GM12874 (cell line): Measurements from ENCODE around the gene FKTN.

Experiments
- TF ChIP-seq, protein P1 (sequence below): IDR thresholded peaks from 2 replicates; pipeline ENCODE4 v1.5.1; 2011; ENCODE audit warnings: low read depth, mild to moderate bottlenecking, control low read depth, low read length, moderate library complexity; ENCODE audit not compliant: insufficient read depth

The FKTN gene

DNA sequence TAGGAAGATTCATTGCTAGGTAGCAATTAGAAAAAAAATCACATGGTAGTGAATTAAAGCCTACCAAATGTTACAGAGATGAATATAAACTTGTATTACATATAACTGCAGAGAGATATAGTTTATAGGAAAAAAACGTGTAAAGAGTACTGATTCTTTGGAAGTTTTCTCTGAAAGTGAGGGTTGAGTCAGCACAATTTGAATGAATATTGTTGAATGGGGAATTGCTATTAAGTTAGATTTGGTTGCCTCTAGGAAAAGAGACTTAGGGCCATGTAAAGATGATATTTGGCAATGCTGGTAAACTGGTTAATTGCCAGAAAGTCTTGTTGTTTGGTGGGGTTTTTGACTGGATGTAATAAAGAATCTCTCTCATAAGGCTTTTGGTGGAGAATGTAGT, 67.2 kb downstream of the FKTN start:
- TF ChIP-seq, protein P1, sequence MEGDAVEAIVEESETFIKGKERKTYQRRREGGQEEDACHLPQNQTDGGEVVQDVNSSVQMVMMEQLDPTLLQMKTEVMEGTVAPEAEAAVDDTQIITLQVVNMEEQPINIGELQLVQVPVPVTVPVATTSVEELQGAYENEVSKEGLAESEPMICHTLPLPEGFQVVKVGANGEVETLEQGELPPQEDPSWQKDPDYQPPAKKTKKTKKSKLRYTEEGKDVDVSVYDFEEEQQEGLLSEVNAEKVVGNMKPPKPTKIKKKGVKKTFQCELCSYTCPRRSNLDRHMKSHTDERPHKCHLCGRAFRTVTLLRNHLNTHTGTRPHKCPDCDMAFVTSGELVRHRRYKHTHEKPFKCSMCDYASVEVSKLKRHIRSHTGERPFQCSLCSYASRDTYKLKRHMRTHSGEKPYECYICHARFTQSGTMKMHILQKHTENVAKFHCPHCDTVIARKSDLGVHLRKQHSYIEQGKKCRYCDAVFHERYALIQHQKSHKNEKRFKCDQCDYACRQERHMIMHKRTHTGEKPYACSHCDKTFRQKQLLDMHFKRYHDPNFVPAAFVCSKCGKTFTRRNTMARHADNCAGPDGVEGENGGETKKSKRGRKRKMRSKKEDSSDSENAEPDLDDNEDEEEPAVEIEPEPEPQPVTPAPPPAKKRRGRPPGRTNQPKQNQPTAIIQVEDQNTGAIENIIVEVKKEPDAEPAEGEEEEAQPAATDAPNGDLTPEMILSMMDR, result no peak

- TF ChIP-seq, protein P1, result no peak
Observed at GRCh38 chr9:105632807-105633206, 74.9 kb downstream of the FKTN start.

- TF ChIP-seq, protein P1, result no peak
Observed at GRCh38 chr9:105633411-105633810, 75.5 kb downstream of the FKTN start.

DNA sequence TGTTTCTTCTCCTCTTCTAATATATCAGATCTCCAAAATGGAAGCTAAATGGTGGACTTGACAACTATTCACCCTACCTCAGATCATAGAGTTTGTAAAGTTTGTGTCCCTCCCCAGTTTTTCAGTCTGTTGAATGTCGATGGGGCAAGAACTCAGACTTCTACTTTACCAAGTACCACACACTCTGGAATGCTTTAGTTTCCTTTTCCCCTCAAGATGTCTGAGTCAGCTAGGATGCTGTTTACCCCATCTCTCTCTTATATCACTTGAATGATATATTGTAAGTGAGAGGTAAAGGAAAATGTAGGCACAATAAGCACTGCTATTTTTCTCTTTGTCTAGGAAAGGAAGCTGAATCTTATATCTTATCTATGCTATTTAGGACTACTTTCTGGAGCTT, 78.4 kb downstream of the FKTN start:
- TF ChIP-seq, protein P1, result no peak

DNA sequence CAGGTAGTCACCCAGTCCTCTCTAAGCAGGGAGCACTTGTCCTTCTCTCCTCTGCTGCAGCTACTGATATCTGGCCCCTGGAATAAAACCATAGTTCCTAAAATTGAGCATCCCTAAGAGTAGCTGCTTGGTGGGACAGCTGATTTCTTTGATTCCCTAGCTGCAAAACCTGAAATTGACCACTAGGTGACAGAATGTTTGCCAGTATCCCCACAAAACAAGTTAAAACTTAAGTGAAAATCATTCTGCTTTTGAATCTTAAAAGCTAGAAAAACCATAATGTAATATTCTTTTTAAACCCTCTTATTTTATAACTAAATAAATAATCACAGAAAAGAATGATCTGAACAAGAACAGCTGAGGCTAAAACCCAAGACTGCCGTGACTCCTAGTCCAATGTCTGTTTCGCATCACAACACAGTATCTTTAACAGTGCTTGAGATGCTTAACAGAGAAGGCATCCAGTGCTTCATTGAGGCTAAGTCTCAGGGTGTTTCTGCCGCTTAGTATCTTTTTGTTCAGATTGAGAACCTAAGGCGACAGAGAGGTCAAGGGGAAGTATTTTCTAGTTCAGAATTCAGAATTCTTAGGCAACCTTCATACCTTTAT, 80.0 kb downstream of the FKTN start:
- TF ChIP-seq, protein P1, result peak; percentile 53

GRCh38 chr9:105639936-105640335, 82.0 kb downstream of the FKTN start:
- TF ChIP-seq, protein P1, result no peak

DNA sequence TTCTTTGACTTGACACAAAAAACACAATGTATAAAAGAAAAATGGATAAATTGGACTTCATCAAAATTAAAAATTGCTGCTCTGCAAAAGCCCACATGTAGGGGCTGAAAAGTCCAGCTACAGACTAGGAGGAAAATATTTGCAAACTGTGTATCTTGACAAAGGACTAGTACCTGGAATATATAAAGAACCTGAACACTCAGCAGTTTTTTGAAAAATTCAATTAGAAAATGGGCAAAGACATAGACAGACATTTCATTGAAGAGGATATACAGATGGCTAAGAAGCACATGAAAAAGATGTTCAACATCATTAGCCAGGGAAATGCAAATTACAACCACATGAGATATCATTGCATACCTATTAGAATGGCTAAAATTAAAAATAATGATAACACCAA, 85.9 kb downstream of the FKTN start:
- TF ChIP-seq, protein P1, result no peak
